DMS114 treated with DMSO at 0.1 percent for 48 hours (cell line): Measurements from ENCODE around the gene TMEM145.
"Not testable (repeated sequence)": the region's sequence is repeated elsewhere in the genome, so short reads cannot be mapped to it uniquely, and the experiment has no call there.

ENCODE experiments used
- DNase-seq: peaks from one replicate; lab custom pipeline; 2025; ENCODE audit not compliant: unreplicated experiment; lab: John Stamatoyannopoulos, UW

The TMEM145 gene

DNA sequence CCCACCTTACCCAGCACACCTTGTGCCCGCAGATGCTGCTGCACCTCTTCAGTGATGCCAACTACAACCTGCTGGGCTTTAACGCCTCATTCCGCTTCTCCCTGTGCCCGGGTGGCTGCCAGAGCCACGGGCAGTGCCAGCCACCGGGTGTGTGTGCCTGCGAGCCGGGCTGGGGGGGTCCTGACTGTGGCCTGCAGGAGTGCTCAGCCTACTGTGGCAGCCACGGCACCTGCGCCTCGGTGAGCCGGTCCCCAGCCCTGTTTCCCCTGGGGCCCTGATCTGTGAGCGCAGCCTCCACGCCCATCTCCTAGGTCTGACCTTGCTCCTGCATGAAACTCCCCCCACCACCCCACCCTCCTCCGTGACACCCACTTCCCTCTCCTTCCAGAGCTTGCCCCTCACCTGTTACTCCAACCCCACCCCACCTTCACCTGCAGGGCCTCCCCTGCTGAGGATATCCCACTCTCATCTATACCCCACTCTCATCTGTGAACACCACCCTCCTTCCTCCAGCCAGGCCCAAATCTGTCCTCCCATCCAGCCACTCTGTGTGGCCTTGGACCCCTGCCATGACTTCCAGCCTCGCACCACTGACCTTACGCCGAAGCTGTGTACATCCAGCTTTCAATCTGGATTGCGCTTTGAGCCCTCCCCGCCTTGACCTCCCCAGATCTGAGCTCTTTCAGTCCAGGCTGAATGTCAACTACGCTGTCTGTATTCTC is 21.0 kb downstream of the TMEM145 start:
- no peak for DNase-seq

DNA sequence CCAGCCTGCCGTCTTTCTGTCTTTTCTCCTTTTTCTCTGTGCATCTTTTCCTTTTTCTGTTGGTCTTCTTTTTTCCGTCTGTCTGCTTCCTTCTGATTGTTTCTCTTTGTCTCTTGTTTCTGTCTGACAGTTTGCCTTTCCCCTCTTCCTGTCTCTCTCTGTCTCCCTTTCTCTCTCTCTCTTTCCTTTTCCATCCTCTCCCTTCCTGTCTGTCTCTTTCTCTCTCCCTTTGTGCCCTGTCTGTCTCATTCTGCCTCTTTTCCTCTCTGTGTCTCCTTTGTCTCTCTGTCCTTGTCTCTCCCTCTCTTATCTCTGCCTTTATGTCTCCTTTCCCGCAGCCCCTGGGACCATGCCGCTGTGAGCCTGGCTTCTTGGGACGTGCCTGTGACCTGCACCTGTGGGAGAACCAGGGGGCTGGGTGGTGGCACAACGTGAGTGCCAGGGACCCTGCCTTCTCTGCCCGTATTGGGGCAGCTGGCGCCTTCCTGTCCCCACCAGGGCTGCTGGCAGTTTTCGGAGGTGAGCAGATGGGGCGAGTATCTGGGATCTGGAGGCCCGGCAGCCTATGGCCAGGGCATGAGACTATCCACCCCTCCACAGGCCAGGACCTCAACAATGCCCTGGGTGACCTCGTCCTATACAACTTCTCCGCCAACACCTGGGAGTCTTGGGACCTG is 21.7 kb downstream of the TMEM145 start:
- DNase-seq = no peak

DNA sequence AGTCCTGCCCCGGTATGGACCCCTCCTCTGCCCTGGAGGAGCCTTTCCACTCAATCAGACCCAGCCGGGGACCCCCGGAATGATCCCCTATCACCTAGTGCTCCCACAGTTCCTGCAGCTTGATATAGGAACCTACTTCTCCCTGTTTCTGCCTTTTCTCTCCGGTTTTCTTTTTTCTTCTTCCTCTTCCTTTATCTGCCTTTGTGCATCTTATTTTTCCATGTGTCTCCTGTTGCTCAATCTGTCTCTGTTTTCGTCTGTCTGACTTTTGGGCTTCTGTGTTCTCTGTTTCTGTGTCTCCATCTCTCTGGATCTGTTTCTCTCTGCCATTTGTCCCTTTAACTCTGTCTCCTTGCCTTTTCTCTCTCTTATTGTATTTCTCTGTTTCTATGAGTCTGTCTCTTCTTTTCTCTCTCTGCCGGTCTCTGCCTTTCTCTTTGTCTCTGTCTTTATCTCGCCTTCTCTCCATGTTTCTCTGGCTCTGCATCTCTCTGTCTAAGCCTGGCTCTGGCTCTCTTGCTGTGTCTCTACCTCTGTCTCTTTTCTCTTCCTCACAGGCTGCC is 22.3 kb downstream of the TMEM145 start:
- DNase-seq = no peak

DNA sequence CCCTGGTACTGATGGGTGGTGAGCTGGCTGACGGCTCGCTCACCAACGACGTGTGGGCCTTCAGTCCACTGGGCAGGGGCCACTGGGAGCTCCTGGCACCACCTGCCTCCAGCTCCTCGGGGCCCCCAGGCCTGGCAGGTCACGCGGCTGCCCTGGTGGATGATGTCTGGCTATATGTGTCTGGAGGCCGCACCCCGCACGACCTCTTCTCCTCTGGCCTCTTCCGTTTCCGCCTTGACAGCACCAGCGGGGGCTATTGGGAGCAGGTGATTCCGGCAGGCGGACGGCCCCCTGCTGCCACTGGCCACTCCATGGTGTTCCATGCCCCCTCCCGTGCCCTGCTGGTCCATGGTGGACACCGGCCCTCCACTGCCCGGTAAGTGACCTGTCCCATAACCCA is 22.9 kb downstream of the TMEM145 start:
- no peak for DNase-seq

DNA sequence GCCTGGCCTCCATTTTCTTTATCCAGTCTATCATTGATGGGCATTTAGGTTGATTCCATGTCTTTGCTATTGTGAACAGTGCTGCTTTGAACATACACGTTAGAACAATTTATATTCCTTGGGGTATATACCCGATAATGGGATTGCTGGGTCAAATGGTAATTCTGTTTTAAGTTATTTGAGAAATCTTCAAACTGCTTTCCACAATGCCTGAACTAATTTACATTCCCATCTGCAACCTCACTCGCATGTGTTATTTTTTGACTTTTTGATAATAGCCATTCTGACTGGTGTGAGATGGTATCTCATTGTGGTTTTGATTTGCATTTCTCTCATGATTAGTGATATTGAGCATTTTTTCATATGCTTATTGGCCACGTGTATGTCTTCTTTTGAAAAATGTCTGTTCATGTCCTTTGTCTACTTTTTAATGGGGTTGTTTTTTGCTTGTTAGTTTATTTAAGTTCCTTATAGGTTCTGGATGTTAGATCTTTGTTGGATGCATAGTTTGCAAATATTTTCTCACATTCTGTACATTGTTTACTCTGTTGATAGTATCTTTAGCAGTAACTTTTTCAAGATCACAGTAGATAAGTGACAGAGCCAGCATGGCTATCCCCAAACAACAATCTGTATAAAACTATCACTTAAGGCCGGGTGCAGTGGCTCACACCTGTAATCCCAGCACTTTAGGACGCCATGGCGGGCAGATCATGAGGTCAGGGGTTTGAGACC is 26.2 kb downstream of the TMEM145 start:
- not testable (repeated sequence) for DNase-seq

DNA sequence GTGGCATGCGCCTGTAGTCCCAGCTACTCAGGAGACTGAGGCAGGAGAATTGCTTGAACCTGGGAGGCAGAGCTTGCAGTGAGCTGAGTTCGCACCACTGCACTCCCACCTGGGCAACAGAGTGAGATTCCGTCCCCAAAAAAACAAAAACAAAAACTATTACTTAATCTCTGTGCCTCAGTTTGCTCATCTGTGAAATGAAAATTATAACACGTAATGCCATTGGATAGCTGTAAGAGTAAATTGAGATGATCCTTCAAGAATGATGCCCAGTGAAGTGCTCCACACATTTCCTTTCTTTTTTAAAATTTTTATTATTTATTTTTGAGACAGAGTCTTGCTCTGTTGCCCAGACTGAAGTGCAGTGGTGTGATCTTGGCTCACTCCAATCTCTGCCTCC is 26.8 kb downstream of the TMEM145 start:
- DNase-seq = not testable (repeated sequence)

DNA sequence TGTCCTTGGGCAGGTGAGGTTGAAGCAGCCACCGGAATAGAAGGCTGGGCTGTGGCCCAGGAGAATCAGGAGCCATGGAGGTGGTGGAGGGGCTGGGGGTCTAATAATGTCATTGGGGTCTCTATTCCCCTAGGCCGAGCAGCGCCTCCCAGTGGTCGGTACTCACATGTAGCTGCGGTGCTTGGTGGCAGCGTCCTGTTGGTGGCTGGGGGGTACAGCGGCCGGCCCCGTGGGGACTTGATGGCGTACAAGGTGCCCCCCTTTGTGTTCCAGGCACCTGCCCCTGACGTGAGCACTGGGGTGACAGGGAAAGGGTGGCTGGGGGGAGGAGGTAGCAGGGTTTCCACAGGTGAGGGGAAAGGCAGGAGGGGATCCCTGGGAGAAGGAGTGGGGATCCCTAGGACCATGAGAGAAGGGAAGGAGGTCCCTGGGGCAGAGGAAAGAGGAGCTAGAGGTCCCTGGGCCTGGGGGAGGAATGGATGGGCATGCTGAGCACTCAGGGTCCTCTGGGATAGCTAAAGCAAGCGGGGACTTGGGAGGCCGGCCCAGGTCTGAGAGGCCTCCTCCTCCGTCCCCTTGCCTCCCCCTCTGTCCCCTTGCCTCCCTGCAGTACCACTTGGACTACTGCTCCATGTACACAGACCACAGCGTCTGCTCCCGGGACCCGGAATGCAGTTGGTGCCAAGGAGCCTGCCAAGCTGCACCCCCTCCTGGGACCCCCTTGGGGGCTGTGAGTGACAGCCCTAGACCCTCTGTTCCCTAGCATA is 30.4 kb downstream of the TMEM145 start:
- DNase-seq = no peak

DNA sequence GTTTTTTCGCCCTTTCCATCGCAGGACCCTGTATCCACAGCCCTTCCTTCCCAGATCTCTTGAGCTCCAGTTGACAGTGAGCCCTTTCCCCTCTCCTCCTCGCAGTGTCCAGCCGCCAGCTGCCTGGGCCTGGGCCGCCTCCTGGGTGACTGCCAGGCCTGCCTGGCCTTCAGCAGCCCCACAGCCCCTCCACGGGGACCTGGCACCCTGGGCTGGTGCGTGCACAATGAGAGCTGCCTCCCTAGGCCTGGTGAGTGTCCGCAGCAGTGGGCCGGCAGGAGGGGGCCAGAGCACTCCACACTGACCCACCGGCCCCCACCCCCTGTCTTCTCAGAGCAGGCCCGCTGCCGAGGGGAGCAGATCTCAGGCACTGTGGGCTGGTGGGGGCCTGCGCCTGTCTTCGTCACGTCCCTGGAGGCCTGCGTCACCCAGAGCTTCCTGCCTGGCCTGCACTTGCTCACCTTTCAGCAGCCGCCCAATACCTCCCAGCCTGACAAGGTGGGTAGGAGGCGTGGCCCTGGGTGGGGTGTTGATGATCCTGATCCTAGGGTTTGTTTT is 31.3 kb downstream of the TMEM145 start:
- DNase-seq = no peak

DNA sequence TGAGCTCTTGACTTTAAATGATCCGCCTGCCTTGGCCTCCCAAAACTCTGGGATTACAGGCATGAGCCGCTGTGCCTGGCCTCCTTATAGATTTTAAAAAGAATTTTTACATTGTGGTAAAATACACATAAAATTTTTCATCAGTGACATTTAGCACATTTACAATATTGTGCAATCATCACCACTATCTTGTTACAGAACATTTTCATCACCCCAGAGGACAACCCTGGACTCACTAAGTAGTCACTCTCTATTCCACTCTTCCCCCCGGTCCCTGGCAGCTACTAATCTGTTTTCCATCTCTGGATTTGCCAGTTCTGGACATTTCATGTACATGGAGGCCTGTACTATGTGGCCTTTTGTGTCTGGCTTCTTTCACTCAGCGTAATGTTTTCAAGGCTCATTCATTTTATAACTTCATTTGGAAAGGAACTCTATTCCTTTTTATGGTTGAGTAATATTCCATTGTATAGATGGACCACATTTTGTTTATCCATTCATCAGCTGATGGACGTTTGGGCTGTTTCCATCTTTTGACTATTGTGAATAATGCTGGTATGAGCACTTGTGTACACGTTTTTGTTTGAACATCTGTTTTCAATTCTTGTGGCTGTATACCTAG is 32.2 kb downstream of the TMEM145 start:
- DNase-seq = no peak

DNA sequence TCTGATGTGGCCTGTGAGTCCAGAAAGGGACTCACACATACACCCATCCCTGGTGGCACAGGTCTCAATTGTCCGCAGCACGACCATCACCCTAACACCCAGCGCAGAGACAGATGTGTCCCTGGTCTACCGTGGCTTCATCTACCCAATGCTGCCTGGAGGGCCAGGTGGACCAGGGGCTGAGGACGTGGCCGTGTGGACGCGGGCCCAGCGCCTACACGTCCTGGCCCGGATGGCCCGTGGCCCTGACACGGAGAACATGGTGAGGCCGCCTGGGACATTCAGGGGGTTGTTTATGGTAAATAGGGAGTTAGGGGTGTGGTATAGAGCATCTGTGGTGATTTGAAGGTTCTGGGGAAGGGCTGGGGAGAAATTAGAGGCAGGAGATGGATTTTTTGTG is 35.1 kb downstream of the TMEM145 start:
- no peak for DNase-seq

DNA sequence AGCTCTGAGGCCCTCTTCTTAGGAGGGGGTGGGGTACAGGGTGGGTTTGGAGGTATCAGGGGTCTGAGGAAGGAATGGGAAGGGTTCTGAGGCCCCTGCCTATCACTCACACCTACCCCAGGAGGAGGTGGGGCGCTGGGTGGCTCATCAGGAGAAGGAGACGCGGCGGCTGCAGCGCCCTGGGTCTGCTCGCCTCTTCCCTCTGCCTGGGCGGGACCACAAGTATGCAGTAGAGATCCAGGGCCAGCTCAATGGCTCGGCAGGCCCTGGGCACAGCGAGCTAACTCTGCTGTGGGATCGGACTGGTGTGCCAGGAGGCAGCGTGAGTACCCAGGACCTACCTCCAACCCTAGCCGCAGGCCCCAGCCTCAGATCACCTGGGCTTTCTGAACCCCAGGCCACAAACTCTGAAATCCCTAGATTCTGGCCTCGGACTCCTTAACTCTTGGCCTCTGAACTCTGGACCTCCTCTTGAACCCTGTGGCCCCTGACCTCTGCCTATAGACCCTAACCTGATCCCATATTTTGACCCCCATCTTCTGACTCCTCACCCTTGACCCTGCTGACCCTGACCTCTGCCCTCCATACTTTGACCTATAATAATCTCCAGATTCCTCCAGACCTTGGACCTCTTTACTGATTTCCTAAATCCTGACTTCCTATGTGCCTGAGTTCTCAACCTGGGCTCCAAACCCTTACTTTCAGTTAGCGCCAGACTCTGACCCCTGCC is 36.4 kb downstream of the TMEM145 start:
- no peak for DNase-seq

DNA sequence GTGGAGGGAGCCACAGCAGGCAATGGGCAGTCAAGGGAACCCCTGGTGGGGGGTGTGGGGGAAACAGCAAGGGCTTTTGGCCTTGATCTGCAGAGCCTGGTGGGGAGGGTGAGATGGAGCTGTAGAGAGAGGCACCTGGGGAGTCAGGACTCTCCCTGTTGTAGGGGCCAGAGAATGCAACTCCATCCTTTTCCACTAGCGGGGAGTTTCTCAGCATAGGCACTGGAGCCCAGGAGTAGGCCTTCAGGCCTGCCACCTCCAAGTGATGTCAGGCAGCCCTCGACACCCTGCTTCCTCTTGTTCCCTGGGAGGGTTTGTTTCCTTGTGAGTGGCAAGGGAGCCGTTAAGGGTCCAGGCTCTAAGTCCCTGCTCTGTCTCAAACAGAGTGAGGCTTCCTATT is 37.3 kb downstream of the TMEM145 start:
- DNase-seq = no peak

DNA sequence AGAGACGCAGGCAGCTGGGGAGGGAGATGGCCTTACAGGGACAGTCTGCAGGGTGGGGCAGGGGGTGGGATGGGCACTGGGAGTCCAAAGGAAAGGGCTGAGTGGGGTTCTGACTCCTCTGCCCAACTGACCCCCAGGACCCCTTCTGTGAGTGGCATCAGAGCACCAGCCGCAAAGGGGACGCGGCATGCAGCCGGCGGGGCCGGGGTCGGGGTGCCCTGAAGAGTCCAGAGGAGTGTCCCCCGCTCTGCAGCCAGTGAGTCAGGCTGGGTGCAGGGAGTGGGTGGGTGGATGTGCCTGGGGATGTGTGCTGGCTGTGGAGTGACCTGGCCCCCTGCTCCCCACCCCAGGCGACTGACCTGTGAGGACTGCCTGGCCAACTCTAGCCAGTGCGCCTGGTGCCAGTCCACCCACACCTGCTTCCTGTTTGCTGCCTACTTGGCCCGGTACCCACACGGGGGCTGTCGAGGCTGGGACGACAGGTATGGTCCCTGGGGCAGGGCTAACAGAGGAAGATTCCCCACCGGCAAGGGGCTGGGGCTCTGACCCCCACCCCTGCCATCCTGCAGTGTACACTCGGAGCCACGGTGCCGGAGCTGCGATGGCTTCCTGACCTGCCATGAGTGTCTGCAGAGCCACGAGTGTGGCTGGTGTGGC is 38.1 kb downstream of the TMEM145 start:
- no peak for DNase-seq

DNA sequence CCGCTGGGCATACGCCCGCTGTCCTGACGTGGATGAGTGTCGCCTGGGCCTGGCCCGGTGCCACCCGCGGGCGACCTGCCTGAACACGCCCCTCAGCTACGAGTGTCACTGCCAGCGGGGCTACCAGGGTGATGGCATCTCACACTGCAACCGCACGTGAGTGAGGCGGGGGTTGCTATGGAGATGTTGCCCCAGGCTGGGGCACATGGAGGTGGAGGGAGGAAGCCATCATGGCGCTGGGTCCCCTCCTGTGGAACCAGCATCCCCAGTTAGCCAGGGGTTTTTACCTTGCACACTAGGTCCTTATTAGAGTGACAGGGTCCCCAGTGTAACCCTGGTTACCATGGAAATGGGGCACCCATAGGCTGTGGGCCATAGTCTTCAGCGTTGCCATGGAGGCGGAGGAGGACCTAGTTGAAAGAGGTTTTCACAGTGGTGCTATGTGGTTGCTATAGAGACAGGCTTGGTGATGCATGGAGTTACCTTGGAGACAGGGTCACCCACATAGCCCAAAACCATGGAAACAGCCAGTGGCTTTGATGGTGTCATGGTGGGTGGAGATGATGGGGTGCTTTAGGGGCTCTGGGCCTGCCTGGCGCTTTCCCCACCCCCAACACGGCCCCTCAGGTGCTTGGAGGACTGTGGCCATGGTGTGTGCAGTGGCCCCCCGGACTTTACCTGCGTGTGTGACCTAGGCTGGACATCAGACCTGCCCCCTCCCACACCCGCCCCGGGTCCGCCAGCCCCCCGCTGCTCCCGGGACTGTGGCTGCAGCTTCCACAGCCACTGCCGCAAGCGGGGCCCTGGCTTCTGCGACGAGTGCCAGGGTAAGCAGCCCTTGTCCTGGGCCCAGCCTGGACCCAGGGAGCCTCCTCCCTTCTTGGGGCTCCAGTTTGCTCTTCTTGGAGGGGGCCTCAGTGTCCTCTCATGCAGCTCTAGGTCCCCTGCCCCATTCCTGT is 39.5 kb downstream of the TMEM145 start:
- no peak for DNase-seq

DNA sequence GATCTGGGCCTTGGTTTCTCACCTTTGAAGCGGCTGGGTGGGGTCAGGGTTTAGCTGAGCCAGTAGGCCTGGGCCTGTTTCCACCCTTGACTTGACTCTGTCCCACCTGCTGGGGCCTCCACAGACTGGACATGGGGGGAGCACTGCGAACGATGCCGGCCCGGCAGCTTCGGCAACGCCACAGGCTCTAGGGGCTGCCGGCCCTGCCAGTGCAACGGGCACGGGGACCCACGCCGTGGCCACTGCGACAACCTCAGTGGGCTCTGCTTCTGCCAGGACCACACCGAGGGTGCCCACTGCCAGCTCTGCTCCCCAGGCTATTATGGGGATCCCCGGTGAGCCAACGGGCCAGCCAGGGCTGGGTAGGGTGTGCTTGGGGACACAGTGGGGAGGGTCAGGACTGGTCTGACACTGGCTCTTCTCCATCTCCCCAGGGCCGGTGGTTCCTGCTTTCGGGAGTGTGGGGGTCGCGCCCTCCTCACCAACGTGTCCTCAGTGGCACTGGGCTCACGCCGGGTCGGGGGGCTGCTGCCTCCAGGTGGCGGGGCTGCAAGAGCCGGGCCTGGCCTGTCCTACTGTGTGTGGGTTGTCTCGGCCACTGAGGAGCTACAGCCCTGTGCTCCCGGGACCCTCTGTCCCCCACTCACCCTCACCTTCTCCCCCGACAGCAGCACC is 40.4 kb downstream of the TMEM145 start:
- DNase-seq = no peak

DNA sequence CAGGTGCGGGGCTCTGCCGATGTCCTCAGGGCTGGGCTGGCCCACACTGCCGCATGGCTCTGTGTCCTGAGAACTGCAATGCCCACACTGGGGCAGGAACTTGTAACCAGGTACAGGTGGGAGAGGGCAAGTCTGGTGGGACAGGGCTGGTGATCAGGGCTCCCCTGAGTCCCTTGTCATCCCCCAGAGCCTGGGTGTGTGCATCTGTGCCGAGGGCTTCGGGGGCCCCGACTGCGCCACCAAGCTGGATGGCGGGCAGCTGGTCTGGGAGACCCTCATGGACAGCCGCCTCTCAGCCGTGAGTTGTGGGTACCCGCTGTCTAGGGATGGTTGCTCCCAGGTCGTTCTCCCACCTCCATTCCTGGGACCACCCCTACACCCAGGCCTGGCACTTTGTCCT is 42.8 kb downstream of the TMEM145 start:
- no peak for DNase-seq

DNA sequence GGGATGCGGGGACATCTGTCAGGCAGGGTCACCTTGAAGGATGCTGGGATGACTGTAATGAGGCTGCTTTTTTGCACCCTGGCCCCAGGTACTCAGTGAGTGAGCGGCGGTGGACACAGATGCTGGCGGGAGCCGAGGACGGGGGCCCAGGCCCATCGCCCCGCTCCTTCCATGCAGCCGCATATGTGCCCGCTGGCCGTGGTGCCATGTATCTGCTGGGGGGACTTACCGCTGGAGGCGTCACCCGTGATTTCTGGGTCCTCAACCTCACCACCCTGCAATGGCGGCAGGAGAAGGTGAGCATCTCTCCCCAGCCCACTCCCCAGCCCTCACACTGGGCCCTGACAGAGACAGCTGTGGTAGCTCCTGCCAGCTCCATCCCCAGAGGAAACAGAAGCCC is 43.6 kb downstream of the TMEM145 start:
- no peak for DNase-seq
